Muscle of leg (tissue), 11 donors: Measurements from ENCODE around the gene SLC4A1AP. TPM values are rescaled to one million over a fixed set of nuclear protein-coding genes. Genes with fewer than 3 reads are reported as not detected.

Source experiments
- DNase-seq: peaks from one replicate; pipeline ENCODE4 v3.0.0; 2013
- H3K27ac ChIP-seq: one replicate; pipeline ENCODE4 v1.5.1; 2013; ENCODE audit warnings: mild to moderate bottlenecking, low read length, control low read depth
- H3K27me3 ChIP-seq: one replicate; pipeline ENCODE4 v1.6.1; 2013; ENCODE audit warnings: low read length; ENCODE audit not compliant: control insufficient read depth, insufficient read depth
- H3K36me3 ChIP-seq: one replicate; pipeline ENCODE4 v1.6.1; 2013; ENCODE audit warnings: low read length; ENCODE audit not compliant: control insufficient read depth, insufficient read depth
- H3K4me1 ChIP-seq: one replicate; pipeline ENCODE4 v1.6.1; 2013; ENCODE audit warnings: low read length; ENCODE audit not compliant: control insufficient read depth, insufficient read depth
- H3K4me3 ChIP-seq: one replicate; pipeline ENCODE4 v1.5.1; 2013; ENCODE audit warnings: low read length, control low read depth
- H3K9me3 ChIP-seq: replicated peaks from 2 replicates; pipeline ENCODE4 v1.6.1; 2013; ENCODE audit warnings: low read depth, low read length; ENCODE audit not compliant: control insufficient read depth
- WGBS: methylation state at CpG from one replicate; pipeline ENCODE4 v1.1.5; 2013; ENCODE audit warnings: missing lambda C conversion rate; ENCODE audit not compliant: insufficient coverage; 5-methylcytosine and 5-hydroxymethylcytosine counted together
- polyA plus RNA-seq, 8 donors: library from polyadenylated mRNA; unstranded; fragments of 120-200 nt; gene quantifications; one replicate each; pipeline versions ENCODE4 v1.2.1 to v1.2.3, GENCODE V29; 2013; ENCODE audit warnings: inconsistent platforms in 1 of 8, low replicate concordance in 1 of 8; ENCODE audit not compliant: insufficient read length in 8 of 8, insufficient read depth in 1 of 8
- total RNA-seq: library from RNA; stranded (reverse); fragments of 120-200 nt; gene quantifications from one replicate; pipeline ENCODE4 v1.2.4, GENCODE V29; 2013

Gene SLC4A1AP
- total and polyA plus RNA-seq, 9 donors: 22.9 to 25.3 (median 23.8) TPM

- WGBS: 55% methylated on average over 7 of the region's 7 CpGs
- Histone ChIP-seq H3K27ac (peak overlapping the region; percentile 52), H3K36me3 (no peaks in the 10 kb centered on the region), H3K27me3 (peaks cover 2% of the 10 kb centered on the region), H3K4me3 (no peak overlapping the region), H3K4me1 (peaks cover 17% of the 10 kb centered on the region), H3K9me3 (no peaks in the 10 kb centered on the region)
- peak; percentile 26 for DNase-seq
These were observed 74.1 kb downstream of the SLC4A1AP start for GRCh38 chr2:27737676-27738348.

GRCh38 chr2:27738349-27739057, 74.8 kb downstream of the SLC4A1AP start:
- no peak for DNase-seq
- Histone ChIP-seq H3K27ac (peak overlapping the region; percentile 52), H3K27me3 (peaks cover 2% of the 10 kb centered on the region), H3K36me3 (no peaks in the 10 kb centered on the region), H3K4me1 (peaks cover 17% of the 10 kb centered on the region), H3K9me3 (no peaks in the 10 kb centered on the region), H3K4me3 (no peak overlapping the region)
- 90% methylated on average over 10 of the region's 13 CpGs for WGBS

GRCh38 chr2:27739058-27739373, 75.3 kb downstream of the SLC4A1AP start:
- Histone ChIP-seq H3K4me3 (no peak overlapping the region), H3K4me1 (peaks cover 17% of the 10 kb centered on the region), H3K9me3 (no peaks in the 10 kb centered on the region), H3K36me3 (no peaks in the 10 kb centered on the region), H3K27me3 (peaks cover 2% of the 10 kb centered on the region), H3K27ac (no peak overlapping the region)
- DNase-seq: no peak
- WGBS: 94% methylated on average over 3 of the region's 4 CpGs

GRCh38 chr2:27741673-27742072, 78.0 kb downstream of the SLC4A1AP start:
- peaks cover 2% of the 10 kb centered on the region for H3K9me3 ChIP-seq
- no CpG with 5 or more reads among the region's 3 CpGs for WGBS
- H3K4me1 ChIP-seq: peaks cover 4% of the 10 kb centered on the region
- H3K27me3 ChIP-seq: peaks cover 2% of the 10 kb centered on the region
- no peak overlapping the region for H3K4me3 ChIP-seq
- H3K36me3 ChIP-seq: no peaks in the 10 kb centered on the region
- H3K27ac ChIP-seq: no peak overlapping the region
- DNase-seq: no peak

- H3K9me3 ChIP-seq: peaks cover 2% of the 10 kb centered on the region
- no peak for DNase-seq
- H3K27ac ChIP-seq: no peak overlapping the region
- H3K36me3 ChIP-seq: no peaks in the 10 kb centered on the region
- WGBS: 93% methylated on average over 3 of the region's 9 CpGs
- no peak overlapping the region for H3K4me3 ChIP-seq
- peaks cover 4% of the 10 kb centered on the region for H3K4me1 ChIP-seq
- peaks cover 2% of the 10 kb centered on the region for H3K27me3 ChIP-seq
These were observed 78.9 kb downstream of the SLC4A1AP start for GRCh38 chr2:27742571-27742970.

Other genes starting within 250 kb of the SLC4A1AP start
- gene NRBP1, start 235.3 kb upstream of the SLC4A1AP start, total RNA-seq: 65.9 TPM
- 100 to 1,000 TPM; 109 to 135 (median 116) TPM for gene NRBP1, start 235.3 kb upstream of the SLC4A1AP start, polyA plus RNA-seq
- gene KRTCAP3, start 221.5 kb upstream of the SLC4A1AP start, total RNA-seq: 0.53 TPM
- 1 to 10 TPM in 7 of 8 donors, under 1 TPM in 1; 1.00 to 4.3 (median 2.4) TPM for gene KRTCAP3, start 221.5 kb upstream of the SLC4A1AP start, polyA plus RNA-seq
- gene IFT172, start 174.1 kb upstream of the SLC4A1AP start, total RNA-seq: 17.8 TPM
- gene IFT172, start 174.1 kb upstream of the SLC4A1AP start, polyA plus RNA-seq: 10 to 100 TPM; 14.4 to 29.3 (median 21.1) TPM
- gene FNDC4, start 168.7 kb upstream of the SLC4A1AP start, total RNA-seq: 11.0 TPM
- gene FNDC4, start 168.7 kb upstream of the SLC4A1AP start, polyA plus RNA-seq: 10 to 100 TPM in 3 of 8 donors, 1 to 10 TPM in 5; 8.0 to 13.4 (median 9.5) TPM
- not detected for gene GCKR, start 167.1 kb upstream of the SLC4A1AP start, total RNA-seq
- gene GCKR, start 167.1 kb upstream of the SLC4A1AP start, polyA plus RNA-seq: under 1 TPM in 7 of 8 donors, not detected in 1; 0.06 to 0.31 (median 0.15) TPM
- 44.6 TPM for gene ZNF512, start 80.8 kb upstream of the SLC4A1AP start, total RNA-seq
- gene ZNF512, start 80.8 kb upstream of the SLC4A1AP start, polyA plus RNA-seq: 10 to 100 TPM; 37.1 to 46.4 (median 40.6) TPM
- gene CCDC121, start 34.9 kb upstream of the SLC4A1AP start, total RNA-seq: 6.1 TPM
- gene CCDC121, start 34.9 kb upstream of the SLC4A1AP start, polyA plus RNA-seq: 1 to 10 TPM; 5.5 to 7.0 (median 6.7) TPM
- gene GPN1, start 34.8 kb upstream of the SLC4A1AP start, total RNA-seq: 26.3 TPM
- 10 to 100 TPM; 29.3 to 37.2 (median 33.2) TPM for gene GPN1, start 34.8 kb upstream of the SLC4A1AP start, polyA plus RNA-seq
- 25.8 TPM for gene SUPT7L, start 275 bp upstream of the SLC4A1AP start, total RNA-seq
- gene SUPT7L, start 275 bp upstream of the SLC4A1AP start, polyA plus RNA-seq: 10 to 100 TPM; 25.1 to 36.6 (median 30.4) TPM
- gene MRPL33, start 107.8 kb downstream of the SLC4A1AP start, total RNA-seq: 187 TPM
- 100 to 1,000 TPM in 6 of 8 donors, 10 to 100 TPM in 2; 94.7 to 130 (median 112) TPM for gene MRPL33, start 107.8 kb downstream of the SLC4A1AP start, polyA plus RNA-seq
- 0.80 TPM for gene RBKS, start 226.5 kb downstream of the SLC4A1AP start, total RNA-seq
- 1 to 10 TPM in 3 of 8 donors, under 1 TPM in 5; 0.56 to 1.4 (median 0.92) TPM for gene RBKS, start 226.5 kb downstream of the SLC4A1AP start, polyA plus RNA-seq
- 16.1 TPM for gene BABAM2, start 226.8 kb downstream of the SLC4A1AP start, total RNA-seq
- gene BABAM2, start 226.8 kb downstream of the SLC4A1AP start, polyA plus RNA-seq: 10 to 100 TPM; 19.6 to 23.6 (median 21.4) TPM